ENCODE measurements around the gene TAF8.

GRCh38 chr6:42128460-42129359 is 78.4 kb downstream of the TAF8 start:
- TF ChIP-seq CTCF (optimal IDR thresholded peaks at IDR 0.05 in 1 of 3, IDR thresholded peaks at IDR 0.05 in 1 of 3, conservative IDR thresholded peaks at IDR 0.05 in 1 of 3; ENCODE audit: extremely low read depth in 1 of 3, insufficient read depth in 2 of 3, low read length in 3 of 3) (no peak), EZH2 (IDR thresholded peaks at IDR 0.05; ENCODE audit: low read length) (no peak)
